Loucy (cell line): ENCODE measurements around the gene PLCD3.

Source experiments
- CTCF ChIP-seq: fragments of 200-600 bp; sonication (generic); conservative IDR thresholded peaks from 2 replicates; pipeline ENCODE4 v1.5.1; 2014; ENCODE audit warnings: mild to moderate bottlenecking, antibody characterized with exemption, low read length
- EZH2phosphoT487 ChIP-seq: fragments of 200-600 bp; IDR thresholded peaks from 2 replicates; pipeline ENCODE4 v1.6.1; 2018; ENCODE audit warnings: antibody characterized with exemption, mild to moderate bottlenecking, moderate library complexity, borderline replicate concordance

- TF ChIP-seq EZH2phosphoT487 (no peak), CTCF (no peak)
Observed at GRCh38 chr17:45117334-45117733, 15.0 kb downstream of the PLCD3 start.
